DND-41 (cell line): ENCODE results near the gene DDC.

Source experiments
- CTCF ChIP-seq: IDR thresholded peaks from 2 replicates; pipeline ENCODE4 v1.5.1; 2012; ENCODE audit warnings: borderline replicate concordance, low read length, moderate library complexity, mild to moderate bottlenecking; ENCODE audit not compliant: poor library complexity, severe bottlenecking; ENCODE audit errors: extremely low read depth
- EZH2 ChIP-seq: IDR thresholded peaks from 3 replicates; pipeline ENCODE4 v1.6.1; 2012; ENCODE audit warnings: borderline replicate concordance, low read depth, mild to moderate bottlenecking, moderate library complexity, low read length, inconsistent platforms; ENCODE audit not compliant: severe bottlenecking

- TF ChIP-seq CTCF (no peak), EZH2 (no peak)
Observed at GRCh38 chr7:50495746-50496145, 69.5 kb downstream of the DDC start.
